NCI-H446 (cell line): Measurements from ENCODE around the gene TTC38.

Experiments
- DNase-seq, 2 experiments: peaks; one replicate each; lab custom pipeline; 2025; lab: John Stamatoyannopoulos, UW

TTC38 gene

GRCh38 chr22:46278656-46279645 lies 11.1 kb downstream of the TTC38 start:
- DNase-seq = no peak

GRCh38 chr22:46280063-46280817 lies 12.4 kb downstream of the TTC38 start:
- DNase-seq = no peak

GRCh38 chr22:46280999-46281623 lies 13.3 kb downstream of the TTC38 start:
- no peak for DNase-seq

- DNase-seq = no peak
Observed at GRCh38 chr22:46281866-46282678, 14.3 kb downstream of the TTC38 start.

- DNase-seq = no peak
Observed at GRCh38 chr22:46286006-46286405, 18.2 kb downstream of the TTC38 start.

GRCh38 chr22:46286941-46287872 lies 19.4 kb downstream of the TTC38 start:
- no peak for DNase-seq

GRCh38 chr22:46287873-46288751 lies 20.3 kb downstream of the TTC38 start:
- DNase-seq = no peak

- no peak for DNase-seq
Observed at GRCh38 chr22:46288846-46289243, 21.0 kb downstream of the TTC38 start.

- no peak for DNase-seq
Observed at GRCh38 chr22:46289244-46289891, 21.6 kb downstream of the TTC38 start.

GRCh38 chr22:46290121-46290842 lies 22.5 kb downstream of the TTC38 start:
- no peak for DNase-seq

- no peak for DNase-seq
Observed at GRCh38 chr22:46290843-46291785, 23.3 kb downstream of the TTC38 start.

GRCh38 chr22:46292173-46292572 lies 24.4 kb downstream of the TTC38 start:
- DNase-seq = no peak

- no peak for DNase-seq
Observed at GRCh38 chr22:46292732-46293131, 24.9 kb downstream of the TTC38 start.

GRCh38 chr22:46293577-46294260 lies 25.9 kb downstream of the TTC38 start:
- DNase-seq = no peak

- no peak for DNase-seq
Observed at GRCh38 chr22:46294784-46295183, 27.0 kb downstream of the TTC38 start.

GRCh38 chr22:46295277-46295971 lies 27.6 kb downstream of the TTC38 start:
- DNase-seq = no peak
